T-helper 1 cell treated with Interleukin-12 subunit alpha and Interleukin-12 subunit beta and Interleukin-4 antibody, amounts not matched to agents 30 ng/mL and 1 ng/mL, for 36 hours (primary cell): ENCODE measurements around the gene AFAP1. TPM values are rescaled to one million over a fixed set of nuclear protein-coding genes. Genes with fewer than 3 reads are reported as not detected.

Source experiments
- intact Hi-C: fragments of 100-400 bp; cut with micrococcal nuclease; formaldehyde crosslinking; loops from one replicate; pipeline ENCODE4 v1.15.1; 2024
- total RNA-seq: library from RNA; stranded (reverse); gene quantifications from 2 replicates; pipeline ENCODE4 v1.2.3, GENCODE V29; 2022

Gene AFAP1
- total RNA-seq, result 5.7 and 5.9 TPM in 2 replicates

- intact Hi-C loops, result loop anchor here (1.0 to 2.0 kb wide), 9 partner anchors 21 to 837 kb away; partner anchors contain the start of gene ABLIM2
These were observed at the start of gene AFAP1 for GRCh38 chr4:7939377-7940108. AFAP1 (minus strand) TSS chr4:7939861; CDS start chr4:7872078, 67,783 bp downstream.

GRCh38 chr4:7988437-7988836 lies 48.8 kb upstream of the AFAP1 start:
- intact Hi-C loops, result loop anchor here (5.0 kb wide), 1 partner anchor 226 kb away; no protein-coding TSS in a partner anchor

DNA sequence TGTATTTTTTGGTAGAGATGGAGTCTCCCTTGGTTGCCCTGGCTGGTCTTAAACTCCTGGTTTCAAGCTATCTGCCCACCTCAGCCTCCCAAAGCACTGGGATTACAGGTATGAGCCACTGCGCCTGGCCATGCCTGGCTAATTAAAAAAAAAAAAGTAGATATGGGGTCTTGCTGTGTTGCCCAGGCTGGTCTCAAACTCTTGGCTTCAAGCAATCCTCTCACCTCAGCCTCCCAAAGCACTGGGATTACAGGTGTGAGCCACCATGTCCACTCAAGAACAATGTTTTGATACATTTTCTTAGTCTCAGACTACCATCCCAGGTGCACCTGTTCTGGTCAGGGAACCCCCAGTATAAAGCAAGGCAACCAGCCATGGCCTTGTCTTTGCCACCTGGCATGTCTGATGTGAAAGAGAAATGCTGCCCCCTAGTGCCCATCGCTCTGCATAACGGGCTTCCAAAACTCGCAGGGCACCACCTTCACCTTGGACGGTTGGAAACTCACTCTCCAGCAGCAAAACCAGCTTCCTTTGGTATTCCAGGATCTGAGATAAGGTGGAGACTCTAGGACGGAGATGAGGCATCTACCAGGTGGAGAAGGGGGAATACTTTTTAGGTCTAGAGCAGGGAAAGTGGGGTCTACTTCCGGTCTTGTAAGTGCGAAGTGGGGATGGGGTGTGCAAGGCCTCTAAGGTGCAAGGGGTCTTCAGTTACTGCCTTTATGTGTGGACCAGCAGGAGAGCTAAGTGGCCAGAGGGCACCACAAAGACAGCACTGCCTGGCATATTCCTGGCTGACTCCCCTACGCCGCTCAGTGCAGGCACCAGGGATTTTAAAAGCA lies 47.7 kb upstream of the AFAP1 start:
- intact Hi-C loops, result loop anchor here (1.0 to 5.0 kb wide), 7 partner anchors 23 to 225 kb away; partner anchors contain the start of gene AFAP1

DNA sequence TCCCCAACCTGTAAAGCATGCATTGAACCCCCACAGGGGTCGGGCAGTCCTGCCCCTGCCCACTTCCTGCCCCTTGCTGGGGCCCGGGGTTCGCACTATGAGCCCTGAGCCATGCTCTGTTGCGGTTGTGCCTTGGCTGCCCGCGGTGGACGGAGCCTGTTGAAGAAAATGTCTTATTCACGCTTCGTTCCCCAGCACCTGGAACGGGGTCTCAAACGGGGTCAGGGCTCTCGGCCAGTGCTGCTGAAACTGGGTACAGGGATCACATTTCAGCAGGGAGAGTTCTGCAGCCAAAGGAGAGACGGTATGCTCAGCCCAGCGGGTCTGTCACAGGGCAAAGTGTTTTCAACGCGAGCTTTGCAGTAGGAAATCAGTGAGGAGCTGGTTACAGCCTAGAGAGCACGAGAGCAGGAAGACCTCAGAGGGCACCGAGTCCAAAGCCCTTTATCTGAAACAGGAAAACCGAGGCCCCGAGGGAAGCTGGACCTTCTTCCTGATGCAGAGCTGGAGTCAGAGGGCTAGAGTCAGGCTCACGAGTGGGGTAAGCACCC lies 46.3 kb upstream of the AFAP1 start:
- intact Hi-C loops, result loop anchor here (2.0 to 5.0 kb wide), 3 partner anchors 21 to 224 kb away; no protein-coding TSS in a partner anchor

DNA sequence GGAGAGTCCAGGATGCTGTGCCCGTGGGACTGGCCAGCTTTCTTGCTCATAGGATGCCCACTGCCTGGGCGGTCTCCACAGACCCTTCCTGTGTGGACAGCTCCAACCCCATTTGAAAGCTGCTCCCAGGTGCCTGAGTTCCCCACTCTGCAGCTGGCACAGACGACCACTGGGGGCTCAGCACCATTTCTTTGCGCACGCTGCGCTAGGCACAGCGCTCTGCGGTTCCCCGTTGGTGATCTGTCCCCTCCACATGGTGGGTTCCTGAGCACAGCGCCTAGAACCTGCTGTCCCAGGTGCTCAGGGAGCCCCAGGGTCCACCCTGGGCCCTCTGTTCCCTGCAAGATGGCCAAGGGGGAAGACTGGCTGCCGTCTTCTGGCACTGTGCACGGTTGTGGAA lies 45.4 kb upstream of the AFAP1 start:
- intact Hi-C loops, result loop anchor here (5.0 kb wide), 1 partner anchor 223 kb away; no protein-coding TSS in a partner anchor

GRCh38 chr4:7984286-7984925 lies 44.7 kb upstream of the AFAP1 start:
- intact Hi-C loops, result no loop called here

GRCh38 chr4:7983296-7983695 lies 43.6 kb upstream of the AFAP1 start:
- intact Hi-C loops, result no loop called here

- intact Hi-C loops, result no loop called here
These were observed 42.2 kb upstream of the AFAP1 start for GRCh38 chr4:7981738-7982394.

- intact Hi-C loops, result no loop called here
These were observed 40.4 kb upstream of the AFAP1 start for GRCh38 chr4:7980036-7980435.

GRCh38 chr4:7979652-7979968 lies 39.9 kb upstream of the AFAP1 start:
- intact Hi-C loops, result no loop called here

GRCh38 chr4:7978907-7979651 lies 39.4 kb upstream of the AFAP1 start:
- intact Hi-C loops, result no loop called here

- intact Hi-C loops, result no loop called here
These were observed 38.8 kb upstream of the AFAP1 start for GRCh38 chr4:7978489-7978888.

- intact Hi-C loops, result no loop called here
These were observed 37.0 kb upstream of the AFAP1 start for GRCh38 chr4:7976634-7977033.

DNA sequence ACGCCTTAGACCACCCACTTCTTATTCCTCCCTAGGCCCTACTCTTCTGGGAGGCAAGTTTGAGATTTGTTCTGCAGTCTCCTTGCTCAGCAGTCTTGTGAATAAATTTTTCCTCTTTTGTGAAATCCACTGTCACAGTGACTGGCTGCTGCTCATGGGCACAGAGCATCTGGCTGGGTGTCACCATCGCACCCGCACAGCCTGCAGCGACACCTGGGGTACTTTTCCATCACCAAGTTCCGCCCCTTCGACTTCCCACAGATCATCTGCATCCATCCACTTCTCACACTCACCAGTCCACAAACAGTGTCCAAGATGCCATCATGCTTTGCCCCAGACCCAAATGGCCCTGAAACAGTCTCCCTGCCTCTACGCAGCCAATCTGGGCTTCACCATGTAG lies 36.4 kb upstream of the AFAP1 start:
- intact Hi-C loops, result no loop called here

GRCh38 chr4:7974425-7974824 lies 34.8 kb upstream of the AFAP1 start:
- intact Hi-C loops, result no loop called here

DNA sequence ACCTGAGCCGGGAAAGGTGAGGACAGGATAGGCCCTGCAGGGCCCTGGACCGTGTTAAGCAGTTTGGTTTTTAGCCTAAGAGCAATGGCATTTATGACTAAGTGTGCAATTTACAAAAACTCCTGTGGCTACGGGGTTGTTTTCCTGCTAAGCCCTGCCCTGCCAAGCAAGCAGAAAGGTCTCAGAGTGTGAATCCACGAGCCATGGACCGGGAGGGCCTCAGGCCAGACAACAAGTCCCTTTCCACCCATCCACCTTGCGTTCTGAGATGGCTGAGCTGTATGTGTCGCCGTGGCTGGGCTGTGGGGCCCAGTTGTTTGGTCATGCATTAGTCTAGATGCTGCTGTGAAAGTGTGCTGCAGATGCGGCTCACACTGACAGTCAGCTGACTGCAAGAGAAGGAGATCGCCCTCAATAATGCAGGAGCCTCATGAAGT lies 33.9 kb upstream of the AFAP1 start:
- intact Hi-C loops, result no loop called here

- intact Hi-C loops, result no loop called here
These were observed 32.3 kb upstream of the AFAP1 start for GRCh38 chr4:7971881-7972500.

DNA sequence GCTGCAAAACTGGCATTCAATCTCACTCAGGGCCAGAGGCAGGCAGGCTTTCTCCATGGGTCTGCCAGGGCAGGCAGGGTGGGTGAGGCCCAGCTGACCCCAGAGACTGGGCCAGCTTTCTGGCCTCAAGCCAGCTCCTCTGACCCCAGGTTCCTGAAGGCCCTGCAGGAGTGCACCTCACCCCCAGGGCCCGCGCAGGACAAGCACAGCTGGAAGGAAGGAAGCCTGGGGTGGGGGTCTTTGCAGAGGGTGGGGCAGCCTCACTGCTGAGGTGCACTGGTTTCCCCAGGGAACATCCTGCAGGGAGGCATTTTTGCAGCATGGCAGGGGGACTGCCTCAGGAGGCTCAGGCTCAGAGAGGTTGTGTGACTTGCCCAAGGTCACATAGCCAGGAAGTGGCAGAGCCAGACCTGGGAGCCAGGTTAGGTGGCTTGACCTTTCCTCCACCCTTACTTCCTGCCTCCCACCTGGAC lies 31.5 kb upstream of the AFAP1 start:
- intact Hi-C loops, result no loop called here

DNA sequence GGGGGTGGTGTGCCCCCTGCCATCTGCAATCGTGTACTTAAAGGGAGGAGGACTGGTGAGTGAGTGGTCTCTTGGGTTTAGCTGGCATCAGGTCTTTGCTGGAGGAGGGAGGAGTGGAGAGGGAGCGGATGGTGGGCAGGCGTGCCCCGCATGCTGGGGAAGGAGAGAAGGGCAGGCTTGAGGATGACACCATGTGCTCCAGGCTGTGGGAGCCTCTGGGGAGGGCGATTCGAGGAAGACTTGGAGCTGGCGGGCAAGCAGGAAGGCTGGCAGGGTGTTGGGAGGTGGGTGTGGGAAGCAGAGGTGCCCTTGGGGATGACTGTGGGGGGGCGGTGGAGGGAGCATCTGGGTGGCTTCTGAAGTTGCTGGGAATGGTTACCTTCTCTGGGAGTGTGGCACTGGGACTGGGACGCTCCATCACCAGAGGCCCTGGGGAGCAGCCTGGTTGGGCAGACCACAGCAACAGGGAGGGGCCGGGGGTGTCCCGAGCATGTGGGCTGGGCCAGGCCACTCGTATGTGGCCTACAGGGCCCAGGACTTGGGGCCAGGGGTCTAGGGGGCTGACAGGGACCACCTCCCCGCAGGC lies 30.8 kb upstream of the AFAP1 start:
- intact Hi-C loops, result loop anchor here (1.0 kb wide), 1 partner anchor 31 kb away; the partner anchor contains the start of gene AFAP1
